Measurements from ENCODE around the gene PRPF31. TPM values are rescaled to one million over a fixed set of nuclear protein-coding genes. Genes with fewer than 3 reads are reported as not detected.
A peak's percentile ranks its signal among the peaks of the same experiment; 100 is the strongest.

Gene PRPF31
- polyA plus RNA-seq, 1 of the 3 experiments (the other 2 are of a cell fraction): 81.0 TPM

GRCh38 chr19:54095136-54095858, 20.3 kb upstream of the PRPF31 start:
- no peak for TF ChIP-seq NRF1 (IDR thresholded peaks at IDR 0.05; ENCODE audit: low read depth, low read length)
- no peak for TF ChIP-seq FOXM1 (IDR thresholded peaks at IDR 0.05; ENCODE audit: low read depth)
- no peak for TF ChIP-seq SIN3A (IDR thresholded peaks at IDR 0.05; ENCODE audit: borderline replicate concordance, low read depth, low read length)
- no peak for TF ChIP-seq GABPA (IDR thresholded peaks at IDR 0.05; ENCODE audit: low read depth)
- TF ChIP-seq EZH2phosphoT487 (IDR thresholded peaks at IDR 0.05; ENCODE audit: borderline replicate concordance, low read depth): no peak
- TF ChIP-seq CHD2 (IDR thresholded peaks at IDR 0.05; ENCODE audit: low read length, partially characterized antibody): no peak
- TF ChIP-seq NFIC (IDR thresholded peaks at IDR 0.05; ENCODE audit: borderline replicate concordance): no peak
- no peak for TF ChIP-seq FOXJ3 (CRISPR knock-in tag; IDR thresholded peaks at IDR 0.05)
- no peak for TF ChIP-seq CTCF (IDR thresholded peaks at IDR 0.05)
- no peak for TF ChIP-seq ELF1 (IDR thresholded peaks at IDR 0.05)
- TF ChIP-seq POLR2AphosphoS5 (IDR thresholded peaks at IDR 0.05; ENCODE audit: low read depth, low read length): no peak
- no peak for TF ChIP-seq MXI1 (IDR thresholded peaks at IDR 0.05; ENCODE audit: low read depth, low read length)
- TF ChIP-seq RCOR1 (IDR thresholded peaks at IDR 0.05; ENCODE audit: low read length): no peak
- no peak for TF ChIP-seq TCF12 (IDR thresholded peaks at IDR 0.05)
- no peak for TF ChIP-seq SMC3 (IDR thresholded peaks at IDR 0.05; ENCODE audit: low read depth, low read length)
- TF ChIP-seq YY1 (IDR thresholded peaks at IDR 0.05; ENCODE audit: low read depth): no peak
- no peak for TF ChIP-seq TEAD4 (IDR thresholded peaks at IDR 0.05; ENCODE audit: borderline replicate concordance, insufficient read depth)
- TF ChIP-seq FOSL2 (IDR thresholded peaks at IDR 0.05; ENCODE audit: borderline replicate concordance, low read depth): no peak
- no peak for TF ChIP-seq RXRA (IDR thresholded peaks at IDR 0.05; ENCODE audit: borderline replicate concordance, low read depth)
- Histone ChIP-seq H3K79me2 (ENCODE audit: insufficient read depth) (no peaks in the 10 kb centered on the region), H3K36me3 (replicated peaks in 1 of 2; ENCODE audit: control insufficient read depth in 1 of 2, insufficient read depth in 2 of 2, low read length in 1 of 2) (no peaks in the 10 kb centered on the region), H3K9me3 (no peaks in the 10 kb centered on the region), H3K4me1 (ENCODE audit: control insufficient read depth in 1 of 2, insufficient read depth in 2 of 2, low read depth in 1 of 2, low read length in 1 of 2) (no peaks in the 10 kb centered on the region; a peak in 1 of 4 replicates), H2AFZ (ENCODE audit: low read depth) (peak overlapping the region; percentile 22; the same call in 1 of the 2 replicates), H3K4me3 (ENCODE audit: low read depth in 2 of 2, low read length in 1 of 2) (peak overlapping the region in 1 of 2 experiments; percentile 19; a peak in 1 of 4 replicates), H3F3A (replicated peaks; ENCODE audit: insufficient read depth) (no peaks in the 10 kb centered on the region), H4K20me1 (ENCODE audit: insufficient read depth) (no peaks in the 10 kb centered on the region), H3K9ac (no peak overlapping the region), H3K4me2 (peak overlapping the region; percentile 69), H3K9me2 (no peaks in the 10 kb centered on the region), H3K27ac (ENCODE audit: low read depth in 2 of 2, low read length in 1 of 2) (no peak overlapping the region), H3K27me3 (ENCODE audit: insufficient read depth) (0 out of 2 replicates have a peak, but pooled peaks cover 4% of the 10 kb centered on the region)
- WGBS (ENCODE audit: low lambda C conversion rate): 68% methylated on average over 13 of the region's 22 CpGs
- ChIA-PET CTCF (interaction anchor here (0.6 to 1.5 kb wide), 4 partner anchors 9 to 71 kb away, joined by 4 to 6 read pairs (median 4); no protein-coding TSS in a partner anchor), POLR2A (interaction anchor here (0.9 kb wide), 1 partner anchor 20 kb away, joined by 5 read pairs; the partner anchor contains the start of gene TFPT)
- DNase-seq: no peak
